Neural progenitor cell (in vitro differentiated cells): Measurements from ENCODE around the gene ATG16L2. TPM values are rescaled to one million over a fixed set of nuclear protein-coding genes. Genes with fewer than 3 reads are reported as not detected.

ENCODE experiments used
- DNase-seq: peaks from one replicate; pipeline ENCODE4 v3.0.0-alpha.2; 2016; ENCODE audit warnings: low spot score
- H2AFZ ChIP-seq: fragments of 200-600 bp; sonication (generic); replicated peaks from 2 replicates; pipeline ENCODE4 v1.6.1; 2016; ENCODE audit warnings: antibody characterized with exemption
- H3F3A ChIP-seq: fragments of 200-600 bp; sonication (generic); 2 replicates; pipeline ENCODE4 v1.6.1; 2016; ENCODE audit warnings: antibody characterized with exemption, low read depth
- H3K27ac ChIP-seq: fragments of 200-600 bp; sonication (generic); 2 replicates; pipeline ENCODE4 v1.5.1; 2016; ENCODE audit warnings: mild to moderate bottlenecking
- H3K27me3 ChIP-seq: fragments of 200-600 bp; sonication (generic); 2 replicates; pipeline ENCODE4 v1.6.1; 2016; ENCODE audit warnings: mild to moderate bottlenecking, moderate library complexity
- H3K36me3 ChIP-seq: fragments of 200-600 bp; sonication (generic); 2 replicates; pipeline ENCODE4 v1.5.1; 2016
- H3K4me1 ChIP-seq: fragments of 200-600 bp; sonication (generic); 2 replicates; pipeline ENCODE4 v1.6.1; 2016; ENCODE audit warnings: mixed run types
- H3K4me2 ChIP-seq: fragments of 200-600 bp; sonication (generic); 2 replicates; pipeline ENCODE4 v1.6.1; 2016
- H3K4me3 ChIP-seq: fragments of 200-600 bp; sonication (generic); 2 replicates; pipeline ENCODE4 v1.5.1; 2016
- H3K79me2 ChIP-seq: fragments of 200-600 bp; sonication (generic); 2 replicates; pipeline ENCODE4 v1.6.1; 2016; ENCODE audit warnings: low read depth
- H3K9ac ChIP-seq: fragments of 200-600 bp; sonication (generic); 2 replicates; pipeline ENCODE4 v1.6.1; 2016
- H3K9me3 ChIP-seq: fragments of 200-600 bp; sonication (generic); 2 replicates; pipeline ENCODE4 v1.5.1; 2016; ENCODE audit warnings: low read depth
- H4K20me1 ChIP-seq: fragments of 200-600 bp; sonication (generic); 2 replicates; pipeline ENCODE4 v1.6.1; 2016; ENCODE audit warnings: low read depth
- H3K27ac Mint-ChIP-seq: 3 replicates; pipeline ENCODE4 v1.8.0; 2021; ENCODE audit warnings: mixed read lengths
- H3K27me3 Mint-ChIP-seq: 2 replicates; pipeline ENCODE4 v1.8.0; 2022; ENCODE audit warnings: low read depth, mild to moderate bottlenecking, inconsistent platforms, moderate library complexity, mixed read lengths; ENCODE audit not compliant: insufficient read depth
- H3K36me3 Mint-ChIP-seq: 3 replicates; pipeline ENCODE4 v1.8.0; 2021; ENCODE audit warnings: mixed read lengths
- H3K4me1 Mint-ChIP-seq: 3 replicates; pipeline ENCODE4 v1.8.0; 2021; ENCODE audit warnings: mixed read lengths
- H3K4me3 Mint-ChIP-seq: 3 replicates; pipeline ENCODE4 v1.8.0; 2021; ENCODE audit warnings: mild to moderate bottlenecking, moderate library complexity, mixed read lengths
- H3K9me3 Mint-ChIP-seq: 3 replicates; pipeline ENCODE4 v1.8.0; 2020; ENCODE audit warnings: mixed read lengths
- EZH2 ChIP-seq: fragments of 200-600 bp; sonication (generic); IDR thresholded peaks from 2 replicates; pipeline ENCODE4 v1.6.1; 2017; ENCODE audit warnings: antibody characterized with exemption, mild to moderate bottlenecking, moderate library complexity
- EZH2phosphoT487 ChIP-seq: fragments of 200-600 bp; sonication (generic); IDR thresholded peaks from 2 replicates; pipeline ENCODE4 v1.6.1; 2017; ENCODE audit warnings: antibody characterized with exemption
- total RNA-seq: library from RNA; depleted of rRNA; stranded (reverse); fragments of >200 nt; gene quantifications from 2 replicates; pipeline ENCODE4 v1.2.3, GENCODE V29; 2015; ENCODE audit warnings: low replicate concordance
- TF ChIP-seq, protein P1 (sequence below): fragments of 200-600 bp; sonication (generic); IDR thresholded peaks from 2 replicates; pipeline ENCODE4 v1.5.1; 2017; ENCODE audit warnings: antibody characterized with exemption, mild to moderate bottlenecking

ATG16L2 gene
- total RNA-seq, 1 donor from 2014 or later, result 20.5 TPM

DNA sequence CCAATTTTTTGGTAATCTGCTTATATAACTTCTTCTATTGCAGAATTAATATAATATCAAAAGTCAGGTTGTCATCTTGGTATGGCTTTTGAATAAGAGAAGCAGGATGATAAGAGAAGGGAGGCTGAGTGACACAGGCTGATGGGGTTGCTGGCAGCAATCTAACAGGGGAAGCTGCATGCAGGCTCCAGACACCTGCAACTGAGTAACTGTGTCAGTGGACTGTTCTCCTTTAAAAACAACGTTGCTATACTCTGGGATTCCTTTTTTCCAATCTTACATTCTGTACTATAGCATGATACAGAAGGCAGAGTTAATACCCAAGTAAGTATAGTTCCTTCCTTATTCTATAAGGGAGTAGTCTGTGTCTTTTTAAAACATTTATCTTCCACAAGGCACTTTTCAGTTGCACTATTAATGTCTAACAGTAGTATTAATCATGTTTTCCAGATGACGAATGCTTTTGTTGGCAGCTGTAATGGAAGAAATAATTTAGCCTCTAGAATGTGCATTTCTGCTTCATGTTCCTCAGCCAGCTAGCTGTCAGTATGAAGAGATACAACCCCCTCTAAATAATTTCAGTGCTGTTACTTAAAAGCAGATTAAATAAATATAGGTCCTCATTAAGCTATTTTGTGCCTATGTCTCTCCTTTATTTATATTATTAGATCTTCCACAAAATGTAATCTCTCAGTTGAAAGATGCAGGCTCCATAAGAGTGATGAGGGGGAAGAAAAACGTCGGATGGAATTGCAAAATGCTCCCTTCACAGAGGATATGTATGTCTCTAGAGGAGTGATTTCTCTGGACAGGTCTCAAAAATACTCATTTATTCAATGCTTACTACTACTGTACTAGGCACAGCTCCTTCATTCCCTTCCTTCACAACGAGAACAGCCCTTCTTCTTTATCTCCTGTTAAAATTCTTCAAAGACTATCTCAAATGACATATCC is 50.8 kb downstream of the ATG16L2 start:
- H3K9me3 ChIP-seq, result no peaks in the 10 kb centered on the region
- no peak overlapping the region for H3K9ac ChIP-seq
- no peak overlapping the region for H3K4me2 ChIP-seq
- no peak overlapping the region for H3K4me3 Mint-ChIP-seq
- H3K79me2 ChIP-seq, result no peaks in the 10 kb centered on the region
- H3K27me3 ChIP-seq, result no peaks in the 10 kb centered on the region
- no peaks in the 10 kb centered on the region for H3F3A ChIP-seq
- H3K4me3 ChIP-seq, result no peak overlapping the region
- peaks cover 19% of the 10 kb centered on the region for H3K36me3 Mint-ChIP-seq
- no peaks in the 10 kb centered on the region for H3K4me1 ChIP-seq
- H3K27me3 Mint-ChIP-seq, result no peaks in the 10 kb centered on the region
- no peak overlapping the region for H3K27ac Mint-ChIP-seq
- H3K36me3 ChIP-seq, result no peaks in the 10 kb centered on the region
- no peak overlapping the region for H2AFZ ChIP-seq
- H4K20me1 ChIP-seq, result no peaks in the 10 kb centered on the region
- DNase-seq, result no peak
- TF ChIP-seq EZH2phosphoT487 (no peak), EZH2 (no peak)
- TF ChIP-seq, protein P1, sequence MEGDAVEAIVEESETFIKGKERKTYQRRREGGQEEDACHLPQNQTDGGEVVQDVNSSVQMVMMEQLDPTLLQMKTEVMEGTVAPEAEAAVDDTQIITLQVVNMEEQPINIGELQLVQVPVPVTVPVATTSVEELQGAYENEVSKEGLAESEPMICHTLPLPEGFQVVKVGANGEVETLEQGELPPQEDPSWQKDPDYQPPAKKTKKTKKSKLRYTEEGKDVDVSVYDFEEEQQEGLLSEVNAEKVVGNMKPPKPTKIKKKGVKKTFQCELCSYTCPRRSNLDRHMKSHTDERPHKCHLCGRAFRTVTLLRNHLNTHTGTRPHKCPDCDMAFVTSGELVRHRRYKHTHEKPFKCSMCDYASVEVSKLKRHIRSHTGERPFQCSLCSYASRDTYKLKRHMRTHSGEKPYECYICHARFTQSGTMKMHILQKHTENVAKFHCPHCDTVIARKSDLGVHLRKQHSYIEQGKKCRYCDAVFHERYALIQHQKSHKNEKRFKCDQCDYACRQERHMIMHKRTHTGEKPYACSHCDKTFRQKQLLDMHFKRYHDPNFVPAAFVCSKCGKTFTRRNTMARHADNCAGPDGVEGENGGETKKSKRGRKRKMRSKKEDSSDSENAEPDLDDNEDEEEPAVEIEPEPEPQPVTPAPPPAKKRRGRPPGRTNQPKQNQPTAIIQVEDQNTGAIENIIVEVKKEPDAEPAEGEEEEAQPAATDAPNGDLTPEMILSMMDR, result no peak
- no peak overlapping the region for H3K27ac ChIP-seq
- H3K9me3 Mint-ChIP-seq, result no peaks in the 10 kb centered on the region
- peaks cover 2% of the 10 kb centered on the region for H3K4me1 Mint-ChIP-seq

DNA sequence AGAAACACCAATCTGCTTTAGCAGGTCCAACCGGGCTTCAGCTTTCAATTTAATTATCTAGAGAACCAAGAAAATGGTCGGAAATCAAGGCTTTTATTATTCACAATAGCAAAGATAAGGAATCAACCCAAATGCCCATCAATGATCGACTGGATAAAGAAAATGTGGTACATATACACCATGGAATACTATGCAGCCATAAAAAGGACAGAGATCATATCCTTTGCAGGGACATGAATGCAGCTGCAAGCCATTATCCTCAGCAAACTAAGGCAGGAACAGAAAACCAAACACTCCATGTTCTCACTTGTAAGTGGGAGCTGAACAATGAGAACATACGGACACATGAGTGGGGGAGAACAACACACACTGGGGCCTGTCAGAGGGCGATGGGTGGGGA is 53.8 kb downstream of the ATG16L2 start:
- Histone ChIP-seq H3K4me2 (no peak overlapping the region), H3F3A (no peaks in the 10 kb centered on the region), H3K27me3 (no peaks in the 10 kb centered on the region), H3K79me2 (no peaks in the 10 kb centered on the region), H3K9me3 (no peaks in the 10 kb centered on the region), H3K27ac (no peak overlapping the region), H4K20me1 (no peaks in the 10 kb centered on the region), H2AFZ (no peak overlapping the region), H3K4me3 (no peak overlapping the region), H3K9ac (no peak overlapping the region), H3K36me3 (no peaks in the 10 kb centered on the region), H3K4me1 (no peaks in the 10 kb centered on the region)
- H3K9me3 Mint-ChIP-seq, result no peaks in the 10 kb centered on the region
- peaks cover 2% of the 10 kb centered on the region for H3K4me1 Mint-ChIP-seq
- no peak overlapping the region for H3K27ac Mint-ChIP-seq
- DNase-seq, result no peak
- H3K27me3 Mint-ChIP-seq, result no peaks in the 10 kb centered on the region
- H3K4me3 Mint-ChIP-seq, result no peak overlapping the region
- no peak for TF ChIP-seq EZH2phosphoT487
- TF ChIP-seq, protein P1, result no peak
- TF ChIP-seq EZH2, result no peak
- H3K36me3 Mint-ChIP-seq, result peaks cover 16% of the 10 kb centered on the region

DNA sequence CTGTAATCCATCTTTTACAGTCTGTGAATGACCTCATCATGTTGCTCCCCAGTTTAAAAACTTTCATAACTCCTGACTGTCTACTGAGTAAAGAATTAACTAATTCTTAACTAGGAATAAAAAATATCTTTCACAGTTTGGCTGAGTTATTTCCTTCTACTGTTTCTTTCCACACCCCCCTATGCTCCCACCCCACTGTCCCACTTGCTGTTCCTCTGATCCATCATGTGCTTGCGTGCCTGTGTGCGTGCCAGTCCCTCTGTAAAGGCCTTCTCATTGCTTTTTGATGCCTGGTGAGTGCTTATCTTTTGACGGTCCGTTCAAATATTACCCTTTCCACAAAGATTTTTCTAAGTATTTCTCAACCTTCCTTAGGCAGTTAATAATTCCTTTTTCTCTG is 55.6 kb downstream of the ATG16L2 start:
- H3K27me3 ChIP-seq, result no peaks in the 10 kb centered on the region
- H3K4me2 ChIP-seq, result no peak overlapping the region
- Mint-ChIP-seq H3K27me3 (no peaks in the 10 kb centered on the region), H3K4me3 (no peak overlapping the region), H3K9me3 (no peaks in the 10 kb centered on the region), H3K4me1 (peaks cover 2% of the 10 kb centered on the region), H3K27ac (no peak overlapping the region), H3K36me3 (peaks cover 16% of the 10 kb centered on the region)
- no peak for TF ChIP-seq EZH2phosphoT487
- TF ChIP-seq EZH2, result no peak
- TF ChIP-seq, protein P1, result no peak
- no peaks in the 10 kb centered on the region for H3K9me3 ChIP-seq
- H3K4me1 ChIP-seq, result no peaks in the 10 kb centered on the region
- H3F3A ChIP-seq, result no peaks in the 10 kb centered on the region
- H3K79me2 ChIP-seq, result no peaks in the 10 kb centered on the region
- H3K36me3 ChIP-seq, result no peaks in the 10 kb centered on the region
- H4K20me1 ChIP-seq, result no peaks in the 10 kb centered on the region
- no peak overlapping the region for H3K27ac ChIP-seq
- no peak overlapping the region for H3K4me3 ChIP-seq
- no peak for DNase-seq
- H3K9ac ChIP-seq, result no peak overlapping the region
- H2AFZ ChIP-seq, result no peak overlapping the region
